NCI-H1417 treated with DMSO at 0.1 percent for 48 hours (cell line): ENCODE measurements around the gene CEACAM20.
"Not testable (repeated sequence)": the region's sequence is repeated elsewhere in the genome, so short reads cannot be mapped to it uniquely, and the experiment has no call there.

Experiments used
- DNase-seq: peaks from one replicate; lab custom pipeline; 2025; lab: John Stamatoyannopoulos, UW

CEACAM20 gene

DNA sequence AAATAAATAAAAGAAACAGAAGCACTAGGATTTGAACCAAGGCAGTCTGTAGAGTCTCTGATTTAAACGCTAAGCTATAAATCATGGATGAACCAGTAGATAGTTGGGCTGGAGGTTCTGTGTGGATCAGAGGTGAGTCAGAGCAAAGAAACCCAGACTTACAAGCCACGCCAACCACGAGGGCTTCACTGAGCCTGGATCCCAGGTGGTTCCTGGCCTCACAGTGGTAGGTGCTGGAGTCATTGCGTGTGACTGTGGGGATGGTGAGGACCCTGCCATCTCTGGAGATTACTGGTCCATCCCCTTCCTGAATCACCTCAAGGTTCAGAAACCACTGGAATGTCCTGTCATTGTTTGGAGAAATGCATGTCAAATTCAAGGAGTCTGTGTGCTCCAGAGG lies 19.3 kb upstream of the CEACAM20 start:
- DNase-seq = no peak

DNA sequence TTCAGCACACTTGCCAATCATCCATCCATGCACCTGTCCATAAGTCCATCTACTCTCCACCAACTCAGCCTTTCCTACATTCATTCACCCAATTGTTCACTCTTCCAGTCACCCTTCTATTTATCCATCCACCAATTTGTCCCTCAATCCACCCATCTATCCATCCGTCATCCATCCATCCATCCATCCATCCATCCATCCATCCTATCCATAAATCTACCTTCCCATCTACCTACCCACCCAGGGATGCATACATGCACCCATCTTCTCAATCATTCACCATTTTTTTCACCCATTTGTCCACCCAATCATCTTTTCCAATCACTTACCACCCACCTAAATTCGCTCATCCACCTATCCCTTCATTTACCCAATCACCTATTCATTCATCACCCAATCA lies 14.6 kb upstream of the CEACAM20 start:
- DNase-seq = no peak

DNA sequence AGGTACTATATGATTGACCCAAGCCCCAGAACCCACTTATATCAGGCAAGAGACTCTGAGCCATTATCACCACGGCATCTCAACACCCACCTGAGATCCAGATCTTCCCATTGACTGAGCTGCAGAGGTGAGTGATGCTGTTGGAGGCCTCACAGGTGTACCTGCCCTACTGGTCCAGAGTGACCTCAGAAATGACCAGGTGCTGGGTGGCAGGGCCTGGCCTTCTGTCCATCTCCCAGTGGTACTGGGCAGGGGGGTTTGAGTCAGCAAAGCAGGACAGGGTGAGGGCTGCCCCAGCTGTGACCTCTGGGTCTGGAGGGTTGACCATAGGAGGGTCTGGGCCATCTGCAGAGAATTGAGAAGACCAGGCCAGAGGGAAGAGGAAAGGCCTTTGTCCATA lies 13.2 kb upstream of the CEACAM20 start:
- DNase-seq = no peak

DNA sequence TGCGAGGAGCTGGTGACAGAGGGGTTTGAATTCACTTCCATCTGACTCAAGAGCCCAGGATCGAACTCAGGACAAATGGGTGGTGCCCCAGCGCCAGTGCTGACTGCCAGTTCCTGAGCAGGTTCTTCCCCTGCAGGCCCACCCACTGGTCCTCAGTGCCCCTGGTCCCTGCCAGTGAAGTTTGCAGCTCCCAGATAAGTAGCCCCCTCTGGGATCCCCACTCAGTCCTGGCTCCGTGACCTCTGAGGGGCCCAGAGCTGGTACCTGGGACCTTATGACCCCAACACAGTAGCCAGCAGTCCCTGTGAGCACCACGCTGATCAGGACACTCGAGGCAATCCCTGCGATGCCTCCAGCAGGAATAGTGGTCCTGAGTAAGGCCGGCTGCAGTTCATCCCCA lies 11.3 kb upstream of the CEACAM20 start:
- no peak for DNase-seq

DNA sequence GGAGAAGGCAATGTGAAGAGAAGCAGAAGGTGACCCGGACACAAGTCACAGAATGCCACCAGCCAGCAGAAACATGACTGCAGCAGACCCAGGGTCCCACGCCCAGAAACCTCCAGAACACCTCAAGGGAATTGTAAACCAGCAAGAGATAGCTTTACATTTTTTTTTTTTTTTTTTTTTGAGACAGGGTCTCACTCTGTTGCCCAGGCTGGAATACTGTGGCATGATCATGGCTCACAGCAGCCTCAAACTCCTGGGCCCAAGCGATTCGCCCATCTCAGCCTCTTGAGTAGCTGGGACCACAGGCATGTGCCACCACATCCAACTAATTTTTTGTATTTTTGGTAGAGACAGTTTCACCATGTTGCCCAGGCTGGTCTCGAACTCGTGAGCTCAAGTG lies 10.5 kb upstream of the CEACAM20 start:
- no peak for DNase-seq

DNA sequence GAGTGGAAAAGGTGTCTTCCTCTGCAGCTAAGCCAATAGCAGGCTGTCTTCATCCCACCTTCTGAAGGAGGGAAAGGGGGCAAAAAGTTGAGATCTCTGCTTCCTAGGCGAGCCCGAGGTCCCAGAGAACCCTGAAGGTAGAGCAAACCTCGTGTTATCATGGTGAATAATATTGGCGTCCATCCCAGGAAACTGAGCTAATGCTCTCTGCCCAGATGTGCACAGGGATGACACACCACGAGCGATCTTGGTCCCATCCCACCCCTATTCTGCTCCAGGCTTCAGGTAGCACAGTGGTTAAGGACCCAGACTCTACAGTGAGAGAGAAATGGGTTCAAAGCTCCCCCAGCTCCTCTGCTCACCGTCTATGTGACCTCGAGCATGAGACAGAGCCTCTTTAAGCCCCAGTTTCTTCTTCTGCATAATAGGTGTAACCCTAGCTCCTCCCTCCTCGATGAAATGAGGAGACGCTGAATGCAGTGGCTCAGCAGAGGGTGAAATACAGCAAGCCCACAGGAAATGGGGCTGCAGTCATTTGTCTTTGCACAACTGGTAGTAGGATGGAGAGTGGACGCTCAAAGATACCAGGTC lies 9.9 kb upstream of the CEACAM20 start:
- DNase-seq = no peak

DNA sequence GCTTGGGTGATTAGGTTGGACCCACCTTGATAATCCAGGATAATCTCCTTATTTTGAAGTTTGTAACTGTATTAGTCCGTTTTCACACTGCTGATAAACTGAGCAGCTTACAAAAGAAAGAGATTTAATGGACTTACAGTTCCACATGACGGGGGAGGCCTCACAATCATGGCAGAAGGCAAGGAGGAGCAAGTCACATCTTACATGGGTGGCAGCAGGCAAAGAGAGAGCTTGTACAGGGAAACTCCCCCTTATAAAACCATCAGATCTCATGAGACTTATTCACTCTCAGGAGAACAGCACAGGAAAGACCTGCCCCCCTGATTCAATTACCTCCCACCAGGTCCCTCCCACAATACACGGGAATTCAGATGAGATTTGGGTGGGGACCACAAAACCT lies 5.9 kb upstream of the CEACAM20 start:
- DNase-seq = not testable (repeated sequence)

DNA sequence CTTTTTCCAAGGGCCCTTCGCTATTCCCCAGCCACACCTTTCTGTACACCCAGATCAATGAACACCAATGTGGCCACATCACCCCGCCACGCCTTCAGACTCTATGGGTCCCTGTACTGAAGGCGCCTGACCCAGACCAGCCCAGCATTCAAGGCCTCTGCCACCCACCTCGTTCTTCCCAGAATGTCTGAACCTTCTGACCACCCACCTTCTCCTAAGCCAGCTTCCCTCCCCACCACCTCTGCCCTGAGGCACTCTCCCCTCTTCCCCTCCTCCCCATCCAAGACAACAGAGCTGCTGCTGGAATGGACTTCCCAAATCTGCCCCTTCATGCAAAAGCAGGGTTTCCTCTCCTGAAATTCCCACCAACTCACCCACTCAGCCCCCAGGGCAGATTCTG lies 3.3 kb upstream of the CEACAM20 start:
- no peak for DNase-seq

DNA sequence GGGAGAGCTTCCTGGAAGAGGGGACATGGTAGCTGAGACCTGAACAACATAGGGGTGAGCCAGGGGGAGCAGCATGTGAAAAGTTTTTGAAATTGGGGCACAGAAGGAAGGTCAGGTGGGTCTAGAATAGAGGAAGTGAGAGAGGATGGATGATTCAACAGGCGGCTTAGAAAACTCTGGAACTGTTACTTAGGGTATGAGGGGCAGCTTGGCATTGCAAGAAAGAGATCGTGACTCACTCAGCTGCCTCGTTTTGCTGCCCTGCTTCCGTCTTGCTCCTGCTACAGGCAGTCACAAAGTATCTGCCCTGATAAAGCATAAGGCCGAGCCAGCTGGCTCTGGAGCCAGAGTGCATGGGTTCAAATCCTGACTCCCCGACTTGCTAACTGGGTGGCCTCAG lies 1.3 kb upstream of the CEACAM20 start:
- DNase-seq = no peak

DNA sequence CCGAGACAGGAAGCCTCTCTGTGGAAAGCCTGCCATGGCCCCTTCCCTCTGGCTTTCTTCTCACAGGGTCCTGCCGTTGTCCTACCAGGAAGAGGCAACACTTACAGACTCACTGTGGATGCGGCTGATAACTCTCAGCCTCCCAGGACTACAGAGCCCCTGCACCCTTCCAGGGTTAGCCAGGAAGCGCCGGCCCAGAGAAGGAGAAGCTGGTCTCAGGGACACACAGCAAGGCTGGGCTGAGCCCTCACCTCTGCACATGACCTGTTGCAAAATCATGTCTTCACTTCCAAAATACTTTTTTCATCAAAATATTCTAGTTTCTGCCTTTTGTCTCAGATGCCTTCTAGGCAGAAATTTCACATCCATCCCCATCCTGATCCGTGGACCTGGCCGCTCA lies 1.9 kb downstream of the CEACAM20 start:
- DNase-seq = no peak

DNA sequence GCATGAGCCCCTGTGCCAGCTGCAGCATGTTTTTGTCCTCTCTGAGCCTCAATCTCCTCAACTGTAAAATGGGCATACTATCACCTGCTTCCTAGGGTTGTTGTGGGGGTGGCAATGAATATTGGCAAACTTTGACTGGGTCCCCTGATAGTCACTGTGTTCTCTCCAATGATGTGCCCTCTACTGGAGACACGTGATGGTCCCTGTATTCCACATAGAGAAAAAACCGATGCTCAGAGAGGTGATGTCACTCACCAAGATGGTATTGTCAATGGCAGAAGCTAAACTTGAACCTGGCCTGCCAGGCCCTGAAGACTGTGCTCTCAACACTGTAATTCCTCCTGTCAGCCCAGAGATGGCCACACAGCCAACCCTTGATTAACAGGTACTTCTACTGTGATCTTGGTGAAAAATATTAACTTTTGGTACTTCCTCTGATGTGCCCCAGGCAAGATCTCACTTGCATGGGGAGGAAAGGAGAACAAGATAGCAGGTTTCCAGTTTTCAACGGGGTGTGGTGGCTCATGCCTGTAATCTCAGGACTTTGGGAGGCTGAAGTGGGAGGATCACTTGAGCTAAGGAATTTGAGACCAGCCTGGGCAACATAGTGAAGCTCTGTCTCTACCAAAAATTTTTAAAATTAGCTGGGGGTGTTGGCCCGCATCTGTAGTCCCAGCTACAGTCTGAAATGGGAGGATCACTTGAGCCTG lies 3.6 kb downstream of the CEACAM20 start:
- DNase-seq = no peak

DNA sequence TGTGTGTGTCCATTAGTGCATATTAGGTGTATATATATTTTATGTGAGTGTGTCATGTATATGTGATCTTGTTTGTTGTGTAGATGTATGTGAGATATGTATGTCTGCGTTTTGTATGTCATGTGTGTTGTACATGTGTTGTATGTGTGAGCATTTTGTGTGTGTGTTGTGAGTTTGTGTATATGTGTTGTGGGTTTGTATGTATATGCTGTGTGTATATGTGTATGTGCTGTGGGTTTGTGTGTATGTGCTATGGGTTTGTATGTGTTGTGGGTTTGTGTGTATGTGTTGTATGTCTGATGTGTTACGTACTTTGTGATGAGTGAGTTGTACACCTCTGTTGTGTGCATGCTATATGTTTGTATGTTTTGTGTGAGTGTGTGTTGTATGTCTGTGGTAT lies 8.1 kb downstream of the CEACAM20 start:
- DNase-seq = no peak

DNA sequence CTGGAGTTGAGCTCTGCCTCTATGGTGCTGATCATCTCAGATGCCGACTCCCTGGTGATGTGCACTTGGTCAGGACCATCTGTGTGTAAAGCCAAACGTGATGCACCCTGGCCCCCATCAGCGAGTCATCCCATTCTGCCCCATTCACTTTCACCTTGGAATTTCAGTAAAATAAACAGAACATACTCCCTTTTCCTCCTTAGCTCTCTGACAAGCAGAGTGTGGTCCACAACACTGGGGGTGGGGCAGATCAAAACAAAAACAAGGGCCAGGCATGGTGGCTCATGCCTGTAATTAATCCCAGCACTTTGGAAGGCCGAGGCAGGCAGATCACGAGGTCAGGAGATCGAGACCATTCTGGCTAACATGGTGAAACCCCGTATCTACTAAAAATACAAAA lies 12.3 kb downstream of the CEACAM20 start:
- no peak for DNase-seq

DNA sequence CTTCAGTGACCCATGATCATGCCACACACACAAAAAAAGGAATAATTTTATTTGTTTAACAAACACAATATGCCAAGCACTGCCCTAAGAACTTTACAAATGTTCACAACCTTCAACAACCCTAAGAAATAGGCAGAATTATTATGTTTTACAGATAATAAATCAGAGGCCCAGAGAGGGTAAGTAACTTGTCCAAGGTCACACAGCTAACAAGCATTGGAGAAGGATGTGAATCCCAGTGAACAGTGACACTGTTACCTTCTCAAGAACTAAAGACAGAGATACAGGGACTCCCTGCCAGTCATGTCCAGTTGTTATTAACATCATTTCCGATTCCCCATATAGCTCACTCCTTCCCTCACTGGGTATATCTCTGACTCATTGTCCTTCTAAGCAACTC lies 13.6 kb downstream of the CEACAM20 start:
- no peak for DNase-seq

DNA sequence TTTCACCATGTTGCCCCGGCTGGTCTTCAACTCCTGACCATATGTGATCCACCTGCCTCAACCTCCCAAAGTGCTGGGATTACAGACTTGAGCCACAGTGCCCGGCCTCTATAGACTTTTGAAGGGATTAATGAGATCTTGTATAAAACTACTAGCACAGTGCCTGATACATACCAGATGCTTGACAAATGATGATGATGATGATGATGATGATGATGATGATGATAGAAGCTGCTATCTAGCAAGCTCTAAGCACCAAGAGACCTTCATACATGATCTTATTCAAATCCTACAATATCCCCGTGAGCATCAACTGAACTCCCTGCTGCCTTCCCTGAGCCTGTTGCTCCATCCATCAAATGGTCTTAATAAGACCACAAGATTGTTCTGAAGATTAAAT lies 14.4 kb downstream of the CEACAM20 start:
- no peak for DNase-seq

DNA sequence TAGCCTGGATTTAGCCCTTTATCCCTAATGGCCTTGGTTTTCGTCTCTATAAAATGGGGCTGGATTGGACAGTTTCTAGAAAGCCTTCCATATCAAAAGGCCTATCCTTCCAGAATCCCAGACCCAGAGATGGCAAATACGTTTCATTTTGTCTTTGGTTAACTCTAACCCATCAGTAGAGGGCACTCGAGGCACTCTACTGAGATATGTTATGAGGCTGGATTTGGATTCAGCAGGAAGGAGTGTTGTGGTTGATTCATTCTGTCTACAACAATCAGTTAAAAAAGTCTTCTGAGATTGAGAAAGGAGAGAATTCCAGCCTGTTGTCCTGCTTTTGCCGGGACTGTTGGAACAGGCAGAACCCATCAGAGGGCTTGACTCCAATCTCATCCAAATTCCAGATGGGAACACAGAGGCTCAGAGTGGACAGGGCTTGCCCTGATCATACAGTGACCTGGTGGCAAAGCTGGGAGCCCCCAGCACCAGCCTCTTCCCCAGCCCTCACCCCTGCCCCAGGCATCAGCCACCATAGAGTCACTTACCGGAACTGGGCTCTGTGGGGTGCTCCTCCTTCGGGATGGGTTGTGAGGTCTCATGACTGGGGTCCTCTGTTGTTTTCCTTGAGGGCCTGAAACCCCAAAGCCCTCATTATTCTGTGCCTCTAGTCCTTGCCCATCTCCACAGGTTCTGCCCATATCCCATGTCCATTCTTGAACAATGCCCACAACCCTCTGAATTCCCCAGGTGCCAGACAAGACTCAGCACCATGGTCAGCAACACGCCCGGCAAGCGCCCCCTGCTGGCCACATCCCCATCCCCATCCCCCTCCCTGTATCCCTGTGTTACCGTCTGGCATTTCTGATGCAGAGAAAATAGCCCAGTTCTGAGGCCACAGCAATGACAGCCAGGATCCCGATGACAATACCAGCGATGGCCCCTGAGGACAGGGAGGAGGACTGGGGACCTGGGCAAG lies 16.9 kb downstream of the CEACAM20 start:
- no peak for DNase-seq

DNA sequence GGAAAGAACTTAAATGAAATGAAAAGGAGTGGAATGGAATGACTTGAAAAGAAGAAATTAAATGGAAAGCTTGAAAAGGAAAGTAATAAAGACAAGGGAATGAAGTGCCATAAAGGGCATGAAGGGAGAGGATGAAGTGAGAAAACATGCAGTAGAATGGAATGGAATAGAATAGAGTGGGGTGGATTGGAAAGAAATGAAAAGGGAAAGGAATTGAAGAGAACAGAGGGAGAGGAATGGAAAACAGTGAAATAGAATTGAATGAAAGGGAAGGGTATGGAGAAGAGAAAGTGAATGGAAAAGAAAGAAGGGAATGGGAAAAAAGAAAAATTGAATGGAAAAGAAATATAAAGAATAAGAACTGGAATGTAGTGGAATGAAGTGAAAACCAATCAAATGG lies 20.0 kb downstream of the CEACAM20 start:
- DNase-seq = no peak

DNA sequence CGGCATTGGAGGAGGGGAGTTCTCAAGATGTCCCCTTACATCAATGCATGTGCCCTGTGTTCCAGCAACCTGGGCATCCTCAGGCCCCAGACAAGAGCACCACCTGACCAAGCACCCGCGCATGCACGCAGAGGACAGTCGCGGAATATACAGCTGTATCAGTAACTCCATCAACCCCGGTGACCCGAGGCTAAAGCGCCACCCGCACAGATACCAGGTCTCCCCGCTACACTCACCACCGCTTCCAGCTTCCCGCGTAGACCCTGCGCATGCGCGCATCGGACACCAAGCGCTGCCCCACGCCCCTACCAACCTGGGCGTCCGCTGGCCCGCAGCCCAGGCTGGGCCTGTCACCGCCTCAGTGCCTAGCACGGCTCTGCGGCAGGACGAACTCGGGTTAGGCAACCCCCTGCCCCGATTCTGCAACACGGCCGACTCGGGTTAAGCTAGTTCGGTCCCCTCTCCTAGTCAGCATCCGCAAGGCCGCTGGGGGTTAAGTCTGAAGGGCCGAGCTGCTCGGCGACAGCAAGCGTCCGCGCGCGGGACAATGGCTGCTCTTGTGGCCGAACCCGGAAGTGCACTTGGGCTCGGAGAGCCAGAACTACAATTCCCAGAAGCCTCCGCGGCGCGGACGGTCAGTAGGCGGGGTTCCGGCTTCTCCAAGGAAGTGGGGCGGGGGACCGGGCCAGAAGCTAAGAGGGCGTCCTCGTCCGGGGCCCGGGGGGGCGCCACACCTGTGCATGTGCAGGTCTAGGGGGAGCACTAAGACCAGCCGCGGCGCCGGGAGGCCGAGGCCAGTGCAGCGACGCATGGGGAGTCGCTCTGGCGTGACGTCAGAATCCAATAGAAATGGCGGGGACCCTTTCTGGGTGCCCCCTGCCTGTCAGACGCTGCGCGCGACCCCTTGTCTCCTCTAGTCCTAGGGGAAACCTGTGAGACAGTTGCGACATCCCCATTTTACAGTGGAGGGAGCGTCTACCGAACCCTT lies 29.2 kb downstream of the CEACAM20 start, which contains the start of gene ZNF180:
ZNF180 (minus strand) TSS at position 561 of the 988 bp plus-strand sequence. CDS start 3,188 bp downstream, outside the sequence.
- DNase-seq = peak; percentile 71

DNA sequence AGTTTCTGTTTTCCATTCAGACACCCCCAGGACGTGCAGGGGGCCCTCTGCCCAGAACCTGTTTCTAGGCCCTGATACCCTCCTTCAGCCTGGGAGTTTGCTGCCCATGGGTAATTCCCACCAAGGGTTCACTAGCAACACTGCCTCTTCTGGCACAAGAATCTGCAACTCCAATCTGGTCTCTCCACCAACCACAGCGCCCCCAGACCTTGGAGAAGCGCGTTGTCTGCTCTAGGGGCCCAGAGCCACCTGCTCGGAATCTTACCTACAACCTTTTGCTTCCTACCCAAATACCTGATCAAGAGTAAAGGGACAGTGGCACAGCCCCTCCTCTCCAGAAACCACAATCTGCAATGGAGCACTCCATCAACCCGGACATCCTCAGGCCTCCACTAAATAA lies 29.9 kb downstream of the CEACAM20 start:
- DNase-seq = no peak

DNA sequence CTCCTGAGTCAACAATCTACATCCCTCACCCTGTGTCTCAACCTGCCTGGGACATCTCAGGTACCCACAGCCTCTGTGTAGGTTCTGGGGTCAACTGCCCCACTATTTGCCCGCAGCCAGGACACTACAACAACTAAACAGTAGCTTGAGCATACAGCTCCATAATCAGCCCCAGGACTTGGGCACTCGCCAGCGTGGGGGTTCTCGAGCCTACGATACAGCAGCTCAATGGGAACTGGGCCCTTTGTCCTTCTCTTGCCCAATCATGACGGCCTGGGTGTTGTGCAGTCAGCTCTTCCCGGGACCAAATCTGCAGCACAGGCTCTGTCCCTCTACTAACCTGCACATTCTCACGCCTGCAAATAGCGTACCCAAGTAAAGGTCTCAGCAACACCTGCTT lies 30.5 kb downstream of the CEACAM20 start:
- DNase-seq = no peak

DNA sequence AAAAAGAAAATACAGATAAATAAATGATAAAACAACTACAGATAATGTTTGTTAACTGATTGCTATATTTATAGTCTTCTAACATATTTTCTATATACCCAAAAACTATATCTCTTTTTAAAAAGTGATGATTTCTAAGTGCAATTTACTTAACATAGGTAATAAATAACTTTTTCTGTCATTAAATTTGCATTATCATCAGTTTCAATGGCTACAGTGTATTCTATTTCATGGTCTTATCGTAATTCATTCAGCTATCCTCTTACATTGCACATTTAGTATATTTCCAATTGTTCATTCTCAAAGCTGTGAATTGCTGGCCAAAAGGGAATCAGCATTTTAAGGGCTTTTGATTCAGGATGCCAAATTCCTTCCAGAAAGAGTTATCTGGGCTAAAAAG lies 32.8 kb downstream of the CEACAM20 start:
- DNase-seq = no peak
